Fibroblast of skin of right quadriceps (primary cell): Measurements from ENCODE around the gene MTRR.

Experiments
- DNase-seq: peaks from one replicate; pipeline ENCODE4 v3.0.0-alpha.2; 2013

MTRR gene

DNA sequence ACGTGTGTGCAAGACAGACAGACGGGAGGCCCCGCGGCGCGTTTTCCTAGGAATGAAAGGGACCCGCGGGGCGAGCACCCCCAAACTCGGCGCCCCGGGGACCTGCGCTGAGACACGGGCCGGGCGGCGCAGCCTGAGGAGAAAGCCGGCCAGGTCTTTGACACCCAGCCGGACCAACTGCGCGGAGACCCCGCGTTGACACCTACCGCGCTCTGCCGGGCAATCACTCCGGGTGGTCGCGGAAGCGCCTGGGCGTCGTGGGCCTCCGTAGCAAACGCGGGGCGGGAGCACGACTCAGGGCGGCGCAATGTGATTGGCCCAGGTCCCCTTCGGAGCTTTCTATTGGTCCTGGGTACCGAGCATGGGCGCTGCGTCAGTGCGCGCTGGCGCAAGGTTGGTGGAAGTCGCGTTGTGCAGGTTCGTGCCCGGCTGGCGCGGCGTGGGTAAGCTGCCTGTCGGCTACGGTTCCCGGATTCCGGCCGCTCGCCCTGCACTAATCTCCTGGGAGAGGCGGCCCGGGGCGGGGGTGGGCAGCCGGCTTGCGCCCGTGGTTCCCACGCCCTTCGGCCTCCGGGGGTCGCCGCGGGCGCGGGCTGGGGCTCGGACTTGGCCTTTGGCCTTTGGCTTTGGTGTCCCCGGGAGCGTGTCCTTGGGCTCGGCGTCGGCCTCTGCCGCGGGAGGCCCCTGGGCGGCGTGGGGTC, at the start of gene MTRR, which contains the start of gene FASTKD3:
Gene MTRR (plus strand): TSS at position 376 of the 701 bp plus-strand sequence. CDS start 1,647 bp downstream, outside the sequence.
Gene FASTKD3 (minus strand): TSS at position 259 of the 701 bp plus-strand sequence. CDS start 948 bp downstream, outside the sequence.
- peak; percentile 90 for DNase-seq

DNA sequence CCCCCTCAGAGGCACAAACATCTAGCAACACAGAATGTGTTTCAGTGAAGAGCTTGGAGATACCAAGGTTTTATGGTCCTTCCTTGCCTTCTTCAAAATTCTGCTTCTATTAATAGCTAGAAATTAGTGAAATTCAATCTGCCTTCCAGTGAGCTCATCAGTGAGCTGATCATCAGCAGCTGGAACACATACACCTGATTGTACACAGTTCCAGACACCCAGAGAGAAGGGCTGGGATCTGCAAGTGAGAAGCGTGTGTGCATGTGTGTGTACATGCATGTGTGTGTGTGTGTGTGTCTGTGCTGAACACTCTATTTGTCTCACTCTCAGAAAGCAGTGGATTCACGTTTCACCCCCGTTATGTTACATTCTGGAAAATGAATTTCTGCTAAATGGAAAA, 46.5 kb upstream of the MTRR start:
- no peak for DNase-seq

DNA sequence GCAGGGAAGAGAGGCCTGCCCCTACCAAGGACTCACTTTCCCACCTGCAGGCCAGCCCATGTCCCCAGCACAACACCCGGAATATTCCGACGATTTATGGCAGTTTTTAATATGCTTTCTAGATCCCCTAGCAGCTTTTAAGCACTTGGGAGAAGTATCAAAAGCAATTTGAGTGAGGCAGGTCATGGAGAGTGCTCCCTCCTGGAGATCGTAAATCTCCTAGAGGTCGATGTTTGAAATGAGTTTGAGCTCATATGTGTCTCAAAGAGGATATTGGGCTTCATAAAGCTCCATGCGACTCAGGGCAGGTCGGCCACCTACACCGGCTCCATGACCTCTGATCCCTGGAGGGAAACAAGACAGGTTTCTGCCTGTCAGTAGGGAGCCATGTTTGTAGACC, 45.4 kb upstream of the MTRR start:
- DNase-seq: no peak

DNA sequence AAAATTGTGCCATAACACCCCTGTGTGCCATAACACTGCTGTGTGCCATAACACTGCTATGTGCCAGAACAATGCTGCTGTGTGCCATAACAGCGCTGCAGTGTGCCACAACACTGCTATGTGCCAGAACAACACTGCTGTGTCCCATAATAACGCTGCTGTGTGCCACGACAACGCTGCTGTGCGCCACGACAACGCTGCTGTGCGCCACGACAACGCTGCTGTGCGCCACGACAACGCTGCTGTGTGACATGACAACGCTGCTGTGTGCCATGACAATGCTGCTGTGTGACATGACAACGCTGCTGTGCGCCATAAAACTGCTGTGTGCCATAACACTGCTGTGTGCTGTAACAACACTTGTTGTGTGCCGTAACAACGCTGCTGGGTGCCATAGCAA, 44.0 kb upstream of the MTRR start:
- no peak for DNase-seq

DNA sequence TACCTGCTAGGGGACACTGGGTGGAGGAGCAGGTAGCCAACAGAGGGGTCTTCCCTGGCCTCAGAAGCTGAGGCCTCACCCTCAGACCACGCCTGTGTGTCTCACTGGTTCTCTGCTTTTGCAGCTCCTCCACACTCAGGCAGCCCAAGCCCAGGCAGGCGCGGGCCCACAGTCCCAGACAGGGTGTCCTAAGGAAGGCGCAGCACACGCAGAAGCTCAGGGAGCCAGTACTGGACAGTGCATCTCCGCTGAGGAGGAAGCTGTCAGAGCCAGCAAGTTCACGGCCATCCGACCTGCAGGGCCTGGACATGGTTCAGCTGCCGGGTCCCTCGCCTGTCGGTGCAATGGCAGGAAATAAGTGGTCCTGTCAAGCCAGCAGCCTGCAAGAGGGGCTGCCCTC, 43.3 kb upstream of the MTRR start:
- no peak for DNase-seq

DNA sequence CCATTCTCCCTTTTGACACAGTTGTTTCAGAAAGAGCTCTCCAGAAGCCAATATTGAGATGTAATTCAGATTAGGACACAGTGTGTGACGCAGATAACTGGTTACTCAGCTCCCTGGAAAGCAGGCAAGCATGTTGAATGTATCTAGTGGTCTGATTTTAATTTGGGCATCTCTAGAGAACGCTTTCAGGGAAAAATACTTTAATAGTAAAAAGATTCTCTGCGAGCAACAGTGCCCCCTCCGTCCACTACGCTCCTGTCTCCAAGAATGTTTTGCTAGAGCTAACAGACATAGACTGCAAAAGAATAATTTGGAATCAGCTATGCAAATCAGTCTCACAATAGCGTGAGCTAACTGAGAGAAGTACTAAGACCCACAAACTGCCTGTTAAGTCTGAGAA, 41.3 kb upstream of the MTRR start:
- peak; percentile 9 for DNase-seq

DNA sequence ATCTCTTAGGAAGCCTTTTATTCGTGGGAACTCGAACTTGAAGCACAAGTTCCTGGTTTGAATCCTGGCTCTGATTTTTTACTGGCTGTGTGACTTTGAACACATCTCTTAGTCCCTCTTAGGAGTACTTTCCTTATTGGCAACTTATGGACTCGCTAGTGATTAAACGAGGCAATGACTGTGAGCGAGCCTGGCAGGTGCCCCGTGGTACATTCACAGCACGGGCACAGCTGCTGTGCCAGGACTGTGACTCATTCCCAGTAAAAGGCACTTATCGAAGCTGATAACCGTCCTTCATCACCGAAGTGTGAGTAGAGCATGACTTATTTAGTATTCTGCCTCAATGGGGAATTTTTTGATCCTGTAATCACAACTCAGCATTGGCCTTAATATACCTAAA, 40.7 kb upstream of the MTRR start:
- DNase-seq: no peak

DNA sequence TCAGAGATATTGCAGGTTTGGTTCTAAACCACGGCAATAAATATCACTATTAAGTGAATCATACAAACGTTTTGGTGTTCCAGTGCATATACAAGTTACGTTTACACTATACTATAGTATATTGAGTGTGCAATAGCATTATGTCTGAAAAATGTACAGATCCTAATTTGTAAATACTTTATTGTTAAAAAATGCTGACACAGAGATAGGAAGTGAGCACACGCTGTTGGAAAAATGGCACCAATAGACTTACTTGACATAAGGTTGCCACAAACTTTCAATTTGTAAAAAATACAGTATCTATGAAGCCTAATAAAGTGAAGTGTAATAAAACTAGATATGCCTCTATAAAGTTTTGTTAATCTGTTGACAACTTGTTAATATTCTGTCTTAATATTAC, 34.0 kb upstream of the MTRR start:
- DNase-seq: no peak

DNA sequence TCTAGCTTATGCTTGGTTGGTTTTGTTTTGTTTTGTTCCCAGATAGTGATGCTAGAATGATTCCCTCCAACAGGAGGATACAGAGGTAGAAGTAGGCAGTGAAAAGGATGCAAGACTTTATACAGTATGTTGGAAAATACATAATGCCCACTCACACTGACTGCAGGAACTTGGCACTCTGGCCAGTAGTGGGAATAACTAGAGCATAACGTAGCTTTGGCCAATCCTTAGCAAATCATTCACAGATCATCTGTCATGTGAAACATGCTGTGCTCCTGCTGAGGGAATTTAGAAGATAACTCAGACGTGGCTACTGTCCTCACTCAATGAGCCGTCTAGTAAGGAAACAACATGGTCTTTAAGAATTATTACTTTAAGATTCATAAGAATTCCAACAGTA, 31.5 kb upstream of the MTRR start:
- DNase-seq: no peak

DNA sequence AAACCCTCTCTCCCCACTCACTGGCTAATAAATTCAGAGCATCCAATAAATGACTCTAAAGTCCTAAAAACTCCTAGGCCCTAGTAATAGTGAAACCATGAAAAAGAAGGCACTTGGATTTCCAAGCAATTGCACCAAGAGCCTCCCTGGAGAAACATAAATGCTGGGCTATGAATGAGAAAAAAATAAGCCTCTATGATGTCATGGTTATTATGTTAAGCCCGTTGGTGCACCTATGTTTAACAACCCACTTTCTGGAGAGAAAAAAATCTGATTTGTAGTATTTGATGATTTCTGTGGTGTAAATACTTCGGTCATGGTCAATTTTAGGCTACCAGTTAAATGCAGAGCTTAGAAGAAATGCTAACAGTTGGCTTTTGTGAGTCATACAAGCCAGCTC, 26.4 kb upstream of the MTRR start:
- DNase-seq: no peak

DNA sequence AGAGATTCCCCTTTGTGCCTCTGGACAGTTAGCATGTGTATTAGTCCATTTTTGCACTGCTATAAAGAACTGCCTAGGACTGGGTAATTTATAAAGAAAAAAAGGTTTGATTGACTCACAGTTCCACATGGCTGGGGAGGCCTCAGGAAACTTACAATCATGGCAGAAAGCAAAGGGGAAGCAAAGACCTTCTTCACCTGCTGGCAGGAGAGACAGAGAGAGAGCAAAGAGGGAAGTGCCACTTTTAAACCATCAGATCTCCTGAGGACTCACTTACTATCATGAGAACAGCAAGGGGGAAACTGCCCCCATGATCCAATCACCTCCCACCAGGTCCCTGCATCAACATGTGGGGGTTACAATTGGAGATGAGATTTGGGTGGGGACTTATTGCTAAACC, 24.0 kb upstream of the MTRR start:
- no peak for DNase-seq

DNA sequence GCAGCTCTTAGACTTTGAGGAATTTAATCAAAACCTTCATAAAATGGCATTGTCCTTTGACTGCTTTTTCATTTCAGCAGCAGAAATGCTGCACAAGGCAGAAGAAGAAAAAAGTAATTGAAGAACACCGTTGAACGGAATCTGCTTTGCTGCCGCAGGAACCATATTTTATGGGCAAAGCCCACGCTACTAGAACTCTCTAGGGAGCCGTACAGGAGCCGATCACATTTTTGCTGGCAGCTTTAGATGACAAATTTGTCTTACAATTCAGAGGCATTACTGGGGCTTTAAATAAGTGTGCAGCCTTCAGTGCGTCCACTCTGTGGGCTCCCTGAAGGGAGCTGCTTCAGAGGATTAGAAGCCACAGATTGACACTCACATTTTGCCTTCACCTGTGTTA, 23.4 kb upstream of the MTRR start:
- no peak for DNase-seq

DNA sequence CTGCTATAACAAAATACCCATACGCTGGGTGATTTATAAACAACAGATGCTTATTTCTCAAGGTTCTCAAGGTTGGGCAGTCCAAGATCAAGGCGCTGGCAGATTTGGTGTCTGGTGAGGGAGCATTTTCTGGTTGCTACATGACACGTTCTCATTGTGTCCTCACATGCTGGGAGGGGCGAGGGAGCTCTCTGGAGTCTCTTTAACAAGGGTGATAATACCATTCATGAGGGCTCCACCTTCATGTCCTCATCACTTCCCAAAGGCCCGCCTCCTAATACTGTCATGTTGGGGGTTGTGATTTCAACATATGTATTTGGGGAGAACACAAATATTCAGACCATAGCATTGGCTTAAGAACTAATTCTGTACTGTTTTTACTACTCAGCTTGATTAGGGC, 22.6 kb upstream of the MTRR start:
- DNase-seq: no peak

DNA sequence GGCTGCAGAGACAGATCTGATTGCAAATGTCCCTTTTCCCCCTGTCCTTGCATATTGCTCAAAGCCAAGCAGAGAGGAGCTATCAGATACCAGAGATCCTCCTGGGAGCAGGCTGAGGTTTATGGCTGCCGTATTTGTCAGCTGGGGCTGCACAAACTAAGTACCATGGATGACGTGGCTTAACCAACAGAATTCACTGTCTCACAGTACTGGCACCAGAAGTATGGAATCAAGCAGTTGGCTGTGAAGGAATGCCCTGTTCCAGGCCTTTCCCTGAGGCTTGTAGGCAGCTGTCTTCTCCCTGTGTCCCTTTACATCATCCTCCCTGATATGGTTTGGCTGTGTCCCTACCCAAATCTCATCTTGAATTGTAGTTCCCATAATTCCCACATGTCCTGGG, 20.7 kb upstream of the MTRR start:
- peak; percentile 16 for DNase-seq

DNA sequence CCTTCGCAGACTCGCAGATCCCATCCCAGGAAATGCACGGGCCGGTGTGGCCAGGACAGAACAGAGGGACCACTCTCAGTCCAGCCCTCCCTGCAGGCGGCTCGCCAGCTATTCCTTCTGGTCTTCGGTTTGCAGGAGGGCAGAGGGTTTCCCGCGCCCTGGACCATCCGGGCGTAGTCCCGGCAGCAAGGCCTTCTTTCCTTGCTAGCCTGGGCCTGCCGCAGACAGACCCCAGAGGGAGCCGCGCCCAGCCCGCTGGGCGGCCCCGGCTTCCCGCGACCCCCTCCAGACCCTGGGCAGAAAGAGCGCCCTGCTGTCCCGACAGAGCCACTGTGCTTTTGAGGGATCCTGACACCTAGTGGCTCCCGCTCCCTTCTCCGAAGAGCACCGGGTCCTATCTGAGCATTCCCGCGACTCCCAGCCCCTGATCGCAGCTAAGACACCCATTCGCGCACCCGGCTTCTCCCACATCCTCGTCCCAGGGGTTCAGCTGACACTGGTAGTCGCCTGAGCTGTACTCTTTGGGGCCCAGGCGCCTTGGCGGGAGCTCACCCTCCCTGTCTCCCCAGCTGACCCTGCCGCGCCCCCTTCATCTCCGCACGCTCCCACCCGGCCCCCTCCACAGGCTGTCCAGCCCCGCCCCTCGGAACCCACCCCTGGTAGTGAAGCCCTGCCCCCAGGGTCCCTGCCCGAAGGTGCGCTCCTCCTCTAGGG, 19.1 kb upstream of the MTRR start:
- DNase-seq: peak; percentile 7

DNA sequence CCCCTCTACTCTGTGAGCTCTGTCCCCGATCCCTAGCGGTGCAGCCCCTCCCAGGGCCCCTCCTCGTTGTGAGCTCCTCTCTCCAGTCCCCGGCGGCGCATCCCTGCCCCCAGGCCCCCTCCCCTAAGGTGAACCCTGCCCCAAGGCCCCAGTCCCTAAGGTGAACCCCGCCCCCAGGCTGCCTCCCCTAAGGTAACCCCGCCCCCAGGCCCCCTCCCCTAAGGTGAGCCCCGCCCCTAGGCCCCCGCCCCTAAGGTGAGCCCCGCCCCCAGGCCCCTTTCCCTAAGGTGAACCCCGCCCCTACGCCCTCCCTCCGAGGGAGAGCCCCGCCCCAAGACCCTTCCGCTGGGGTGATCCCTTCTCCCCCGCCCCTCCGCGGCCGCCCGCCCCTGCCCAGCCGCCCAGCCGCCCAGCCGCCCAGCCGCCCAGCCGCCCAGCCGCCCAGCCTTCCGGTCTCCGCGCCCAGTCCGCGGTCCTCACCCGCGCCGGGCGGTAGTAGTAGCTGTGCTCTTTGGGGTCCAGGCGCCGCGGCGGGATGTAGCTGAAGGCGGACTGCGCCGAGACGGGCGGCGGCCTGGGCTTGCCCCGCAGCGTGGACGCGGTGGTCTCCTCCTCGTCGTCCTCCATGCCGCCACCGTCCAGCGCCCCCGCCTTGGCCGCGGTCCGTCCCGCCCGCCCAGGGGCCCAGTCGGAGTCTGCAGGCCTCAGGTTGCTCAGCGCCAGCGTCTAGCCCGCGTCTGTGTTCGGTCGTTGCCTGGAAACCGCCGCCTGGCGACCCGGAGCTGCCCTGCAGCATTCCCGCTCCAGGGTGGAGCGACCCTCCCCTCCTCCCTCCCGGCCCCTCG, 18.3 kb upstream of the MTRR start, which contains the start of gene CFAP90:
Gene CFAP90 (minus strand): TSS at position 739 of the 845 bp plus-strand sequence. CDS start 112 bp downstream, at position 627.
- peak; percentile 35 for DNase-seq

DNA sequence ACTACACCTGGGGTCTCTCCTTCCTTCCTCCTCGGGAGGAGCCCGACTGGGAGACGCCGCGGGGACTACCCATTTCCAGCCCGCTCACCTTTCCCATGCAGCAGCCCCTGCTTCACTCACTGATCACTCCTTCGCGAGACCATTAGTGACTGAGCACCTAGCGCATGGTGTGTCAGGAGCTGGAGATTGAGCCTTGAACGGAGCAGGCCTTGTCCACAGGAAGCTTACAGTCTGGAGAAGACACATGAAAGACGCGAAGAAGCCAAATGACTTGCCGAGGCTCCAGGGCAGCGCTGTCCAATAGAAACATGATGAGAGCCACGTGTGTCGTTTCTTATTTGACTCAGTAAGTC, 17.7 kb upstream of the MTRR start:
- DNase-seq: no peak

DNA sequence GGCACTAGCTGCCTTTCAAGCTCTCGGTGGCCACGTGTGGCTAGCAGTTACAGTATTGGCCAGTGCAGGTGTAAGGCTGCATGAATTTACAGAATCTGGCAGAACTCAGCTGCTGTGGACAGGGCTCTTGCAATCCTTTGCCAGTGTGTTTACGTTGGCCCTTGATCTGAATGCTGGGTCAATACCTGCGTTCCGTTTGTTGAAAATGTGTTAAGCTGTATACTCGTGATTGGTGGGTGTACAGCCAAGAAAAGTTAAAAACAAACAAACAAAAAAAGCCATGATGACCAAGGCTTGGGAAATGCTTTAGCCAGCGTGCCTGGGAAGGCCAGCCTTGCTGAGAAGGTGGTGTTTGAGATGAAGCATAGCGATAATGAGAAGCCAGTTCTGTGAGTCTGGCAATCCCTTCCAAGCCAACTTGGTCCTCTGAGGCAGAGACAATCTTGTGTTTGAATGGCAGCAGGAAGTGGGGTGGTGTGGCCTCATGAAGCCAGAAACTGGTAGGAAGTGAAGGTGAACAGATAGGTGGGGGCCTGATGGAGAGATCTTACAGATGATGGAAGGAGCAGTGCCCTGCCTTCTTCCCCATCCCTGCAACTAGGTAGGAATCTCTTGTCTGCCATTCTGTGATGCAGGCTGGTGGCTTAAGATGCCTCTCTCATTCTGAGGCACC, 17.2 kb upstream of the MTRR start:
- no peak for DNase-seq

DNA sequence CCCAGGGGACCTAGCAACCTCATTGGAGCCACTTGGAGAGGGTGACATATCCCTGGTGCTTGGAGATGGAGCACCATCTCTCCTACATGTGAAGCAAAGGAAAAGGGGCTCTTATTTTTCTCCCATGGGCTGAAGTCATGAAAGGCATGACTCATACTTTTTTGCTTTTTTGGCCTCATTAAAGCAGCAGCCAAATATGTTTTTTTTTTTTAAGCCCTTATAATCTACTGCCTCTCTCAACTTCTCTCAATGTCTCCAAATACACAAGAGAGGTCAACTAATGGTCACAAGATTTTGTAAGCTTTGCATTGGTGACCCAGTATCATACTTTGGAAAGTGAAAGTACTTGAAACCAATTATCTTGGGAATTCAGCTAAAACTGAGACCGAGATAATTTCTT, 16.4 kb upstream of the MTRR start:
- peak; percentile 9 for DNase-seq

DNA sequence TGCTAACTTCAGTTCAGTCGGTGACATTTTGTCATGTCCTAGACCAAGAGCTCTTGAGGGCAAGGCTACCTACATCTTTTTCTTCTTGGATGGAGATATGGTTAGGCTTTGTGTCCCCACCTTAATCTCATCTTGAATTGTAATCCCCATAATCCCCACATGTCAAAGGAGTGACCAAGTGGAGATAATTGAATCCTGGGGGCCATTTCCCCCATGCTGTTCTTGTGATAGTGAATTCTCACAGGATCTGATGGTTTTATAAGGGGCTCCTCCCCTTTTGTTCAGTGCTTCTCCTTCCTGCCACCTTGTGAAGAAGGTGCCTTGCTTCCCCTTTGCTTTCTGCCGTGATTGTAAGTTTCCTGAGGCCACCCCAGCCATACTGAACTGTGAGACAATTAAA, 16.0 kb upstream of the MTRR start:
- DNase-seq: no peak

DNA sequence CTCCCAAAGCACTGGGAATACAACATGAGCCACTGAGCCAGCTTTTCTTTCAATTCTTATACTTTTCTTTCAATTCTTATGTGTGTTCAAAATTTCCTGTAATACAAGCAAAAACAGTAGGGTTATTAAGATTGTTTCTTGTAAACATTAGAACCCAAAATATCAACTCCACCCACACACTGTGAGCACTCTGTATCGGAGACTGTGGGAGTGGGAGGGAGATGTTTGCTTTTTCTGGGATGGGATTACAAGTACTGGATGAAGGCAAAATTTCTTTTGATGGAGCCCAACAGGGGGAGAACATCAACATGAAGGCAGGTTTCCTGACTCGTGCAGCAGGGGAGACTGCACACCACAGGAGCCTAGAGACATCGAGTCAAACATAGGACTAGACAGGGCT, 13.3 kb upstream of the MTRR start:
- no peak for DNase-seq

DNA sequence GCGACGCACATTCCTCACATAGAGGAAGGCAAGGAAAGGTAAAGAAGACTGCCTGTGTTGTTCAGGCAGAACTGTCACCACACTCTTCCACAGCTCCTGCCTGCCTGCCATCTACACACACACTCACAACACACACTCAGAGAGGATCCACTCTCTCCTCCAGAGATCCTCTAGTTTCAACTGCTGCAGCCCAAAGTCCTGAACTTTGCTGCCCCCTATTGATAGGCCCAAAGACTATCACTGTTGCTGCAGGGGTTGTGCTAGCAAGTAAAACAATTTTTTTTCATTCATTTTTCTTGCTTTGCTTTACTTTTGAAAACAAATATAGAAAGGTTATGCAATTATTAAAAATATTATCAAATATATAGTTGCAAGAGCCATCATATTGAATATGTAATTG, 12.1 kb upstream of the MTRR start:
- no peak for DNase-seq

DNA sequence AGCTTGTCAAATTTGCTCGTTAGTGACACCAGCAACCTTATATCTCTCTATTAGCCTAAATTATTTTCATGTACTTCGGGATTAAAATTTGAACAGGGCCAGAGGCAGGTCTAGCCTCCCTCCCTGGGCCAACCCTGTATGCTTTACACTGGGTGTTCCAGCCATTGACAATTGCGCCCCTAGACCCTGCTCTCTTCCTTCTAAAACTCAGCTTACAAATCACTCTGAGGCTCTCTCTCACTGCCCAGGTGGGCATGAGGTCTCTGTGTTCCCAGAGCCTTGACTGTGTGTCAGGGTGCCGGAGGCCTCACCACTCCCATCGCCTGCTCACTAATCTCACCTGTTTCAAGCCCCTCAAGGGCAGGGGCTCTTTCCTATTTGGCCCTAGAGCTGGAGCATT, 11.6 kb upstream of the MTRR start:
- no peak for DNase-seq
